Activated CD8-positive, alpha-beta memory T cell treated with anti-CD3 and anti-CD28 coated beads, Interleukin-2, amount 50 U/mL, for 24 hours (primary cell): ENCODE measurements around the gene MAP2K4.
"Not testable (repeated sequence)": the region's sequence is repeated elsewhere in the genome, so short reads cannot be mapped to it uniquely, and the experiment has no call there.

ENCODE experiments used
- DNase-seq: peaks from one replicate; pipeline ENCODE4 v3.0.0-alpha.2; 2020; ENCODE audit errors: extremely low read depth

Gene MAP2K4

DNA sequence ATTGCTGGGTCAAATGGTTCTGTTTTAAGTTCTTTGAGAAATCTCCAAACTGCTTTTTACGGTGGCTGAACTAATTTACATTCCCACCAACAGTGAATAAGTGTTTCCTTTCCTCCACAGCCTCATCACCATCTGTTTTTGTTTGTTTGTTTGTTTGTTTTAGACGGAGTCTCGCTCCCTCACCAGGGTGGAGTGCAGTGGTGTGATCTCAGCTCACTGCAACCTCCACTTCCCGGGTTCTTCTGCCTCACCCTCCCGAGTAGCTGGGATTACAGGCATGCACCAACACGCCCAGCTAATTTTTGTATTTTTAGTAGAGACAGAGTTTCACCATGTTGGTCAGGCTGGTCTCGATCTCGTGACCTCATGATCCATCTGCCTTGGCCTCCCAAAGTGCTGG is 141.5 kb downstream of the MAP2K4 start:
- not testable (repeated sequence) for DNase-seq

GRCh38 chr17:12164085-12164484 is 143.4 kb downstream of the MAP2K4 start:
- no peak for DNase-seq

DNA sequence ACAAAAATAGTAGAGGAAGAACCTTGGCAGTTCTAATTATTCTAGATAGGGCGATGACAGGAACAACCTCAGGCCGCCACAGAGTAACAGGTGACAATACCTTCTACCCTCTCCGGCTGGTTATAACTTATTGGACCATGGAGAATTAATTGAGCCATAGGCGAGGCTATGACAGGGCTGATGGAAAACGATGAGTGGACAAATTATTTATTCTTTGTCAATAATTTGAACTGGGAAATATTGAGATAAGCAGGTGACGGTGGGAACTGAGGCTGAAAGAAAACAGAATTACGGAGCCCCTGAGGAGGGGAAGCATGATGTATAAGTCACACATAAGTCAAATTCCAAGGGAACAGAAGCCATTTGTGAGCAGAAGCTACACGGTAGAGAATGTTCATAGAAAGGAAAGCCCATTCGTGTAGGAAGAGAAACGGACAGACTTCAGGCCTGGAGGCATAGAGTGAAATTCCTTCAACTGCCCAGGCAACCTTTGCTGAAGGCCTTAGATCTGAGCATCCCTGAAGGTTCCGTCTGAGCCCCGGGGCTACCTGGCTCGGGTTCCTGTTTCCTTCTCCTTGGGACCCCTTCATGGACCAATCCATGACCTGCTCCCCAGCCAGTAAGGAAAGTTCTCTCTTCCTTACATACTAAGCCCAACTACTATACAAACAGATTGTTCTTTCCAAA is 158.1 kb downstream of the MAP2K4 start:
- DNase-seq: no peak

GRCh38 chr17:12180644-12181261 is 160.1 kb downstream of the MAP2K4 start:
- no peak for DNase-seq

GRCh38 chr17:12187658-12188057 is 167.0 kb downstream of the MAP2K4 start:
- DNase-seq: no peak

DNA sequence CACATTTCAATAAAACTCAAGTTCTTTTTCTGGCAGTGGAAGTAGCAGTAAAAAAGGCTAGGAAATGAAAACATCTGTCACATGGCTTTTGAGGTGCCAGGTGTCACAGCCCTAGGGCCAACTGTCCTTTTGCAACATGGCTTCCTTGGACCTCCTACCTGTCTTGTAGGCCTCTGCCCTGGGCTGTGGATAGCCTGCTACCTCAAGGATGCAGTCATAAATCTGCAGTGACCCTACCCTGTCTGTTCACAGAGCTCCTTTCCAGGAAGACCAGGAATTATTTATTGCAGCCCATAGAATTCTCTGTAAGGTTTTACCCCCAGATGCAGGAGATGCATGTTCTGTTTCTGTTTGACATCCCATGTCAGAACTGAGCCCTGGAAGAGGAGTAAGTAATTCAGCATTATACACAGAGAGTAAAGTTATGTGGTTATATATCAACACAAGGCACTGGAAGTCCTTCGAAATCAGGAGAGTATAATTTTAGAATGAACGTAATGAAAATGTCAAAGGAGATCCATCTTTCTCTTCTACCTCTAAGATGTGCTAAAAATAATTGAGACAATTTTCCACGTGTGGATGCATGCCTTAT is 172.6 kb downstream of the MAP2K4 start:
- no peak for DNase-seq
